IMR-90 (cell line): ENCODE results near the gene BLMH. TPM values are rescaled to one million over a fixed set of nuclear protein-coding genes. Genes with fewer than 3 reads are reported as not detected.

Source experiments
- ATAC-seq: fragments of 200-7000 bp; cut with Tn5 transposase; 2 replicates; pipeline ENCODE4 v1.9.1; 2020; ENCODE audit warnings: low read depth, mild to moderate bottlenecking, moderate library complexity
- BruUV-seq: library from RNA; stranded (reverse); fragments of 400-500 nt; replicated peaks from 2 replicates; lab custom pipeline; 2021; lab: Mats Ljungman, UMichigan
- CTCF ChIA-PET: fragments of 300-600 bp; formaldehyde crosslinking; extraction: SDS; loops from one replicate; lab custom pipeline; 2021; ENCODE audit warnings: antibody characterized with exemption; lab: Yijun Ruan, JAX
- POLR2A ChIA-PET: fragments of 300-600 bp; sonication (Branson Sonifier 250); formaldehyde crosslinking; loops from one replicate; lab custom pipeline; 2022; ENCODE audit warnings: antibody characterized with exemption; ENCODE audit not compliant: unreplicated experiment; lab: Charles Lee
- DNase-seq: peaks from one replicate; pipeline ENCODE4 v3.0.0; 2013
- H2AFZ ChIP-seq: replicated peaks from 2 replicates; pipeline ENCODE3; 2013; ENCODE audit warnings: low read length, mild to moderate bottlenecking; ENCODE audit not compliant: poor library complexity
- H2AK5ac ChIP-seq: 2 replicates; pipeline ENCODE4 v1.6.1; 2013; ENCODE audit warnings: low read depth, low read length, inconsistent platforms
- H2AK9ac ChIP-seq: replicated peaks from 2 replicates; pipeline ENCODE3; 2013; ENCODE audit warnings: mild to moderate bottlenecking, low read depth, low read length, moderate library complexity; ENCODE audit not compliant: poor library complexity
- H2BK120ac ChIP-seq: 2 replicates; pipeline ENCODE4 v1.6.1; 2013; ENCODE audit warnings: low read depth, low read length, inconsistent platforms
- H2BK15ac ChIP-seq: 3 replicates; pipeline ENCODE4 v1.6.1; 2013; ENCODE audit warnings: low read depth, low read length, inconsistent platforms
- H2BK20ac ChIP-seq: 2 replicates; pipeline ENCODE4 v1.6.1; 2013; ENCODE audit warnings: low read depth, mild to moderate bottlenecking, inconsistent platforms, low read length, moderate library complexity
- H2BK5ac ChIP-seq: 2 replicates; pipeline ENCODE4 v1.6.1; 2013; ENCODE audit warnings: mild to moderate bottlenecking, low read depth, low read length, inconsistent platforms; ENCODE audit not compliant: poor library complexity, severe bottlenecking
- H3K14ac ChIP-seq: replicated peaks from 2 replicates; pipeline ENCODE4 v1.6.1; 2013; ENCODE audit warnings: low read depth, low read length, inconsistent platforms
- H3K18ac ChIP-seq: 2 replicates; pipeline ENCODE4 v1.6.1; 2013; ENCODE audit warnings: low read depth, low read length, control low read depth
- H3K23ac ChIP-seq: 2 replicates; pipeline ENCODE4 v1.6.1; 2013; ENCODE audit warnings: low read depth, low read length, inconsistent platforms
- H3K27ac ChIP-seq: 2 replicates; pipeline ENCODE4 v1.5.1; 2013; ENCODE audit warnings: mild to moderate bottlenecking, control low read depth, low read length; ENCODE audit not compliant: insufficient read depth
- H3K27me3 ChIP-seq: 2 replicates; pipeline ENCODE4 v1.6.1; 2013; ENCODE audit warnings: low read length; ENCODE audit not compliant: control insufficient read depth, insufficient read depth
- H3K36me3 ChIP-seq: 2 replicates; pipeline ENCODE4 v1.6.1; 2013; ENCODE audit warnings: low read length, mixed read lengths; ENCODE audit not compliant: control insufficient read depth, insufficient read depth
- H3K4ac ChIP-seq: 2 replicates; pipeline ENCODE4 v1.6.1; 2013; ENCODE audit warnings: low read depth, low read length, inconsistent platforms
- H3K4me1 ChIP-seq: 2 replicates; pipeline ENCODE4 v1.6.1; 2013; ENCODE audit warnings: low read length, mixed read lengths; ENCODE audit not compliant: control insufficient read depth, insufficient read depth
- H3K4me2 ChIP-seq: 2 replicates; pipeline ENCODE4 v1.6.1; 2013; ENCODE audit warnings: low read depth, mild to moderate bottlenecking, control low read depth, low read length, moderate library complexity
- H3K4me3 ChIP-seq: 2 replicates; pipeline ENCODE4 v1.5.1; 2013; ENCODE audit warnings: low read depth, mild to moderate bottlenecking, control low read depth, low read length, moderate library complexity; ENCODE audit not compliant: insufficient read depth
- H3K56ac ChIP-seq: 2 replicates; pipeline ENCODE4 v1.6.1; 2013; ENCODE audit warnings: low read length, inconsistent platforms; ENCODE audit not compliant: insufficient read depth; ENCODE audit errors: extremely low read depth
- H3K79me1 ChIP-seq, 2 experiments: 2 replicates each; pipeline ENCODE4 v1.6.1; 2013; ENCODE audit warnings: low read length in 2 of 2, inconsistent platforms in 1 of 2, low read depth in 1 of 2
- H3K9ac ChIP-seq: 2 replicates; pipeline ENCODE4 v1.6.1; 2013; ENCODE audit warnings: low read depth, low read length, control low read depth
- H3K9me1 ChIP-seq: 2 replicates; pipeline ENCODE4 v1.6.1; 2013; ENCODE audit warnings: low read length, inconsistent platforms; ENCODE audit not compliant: insufficient read depth
- H3K9me3 ChIP-seq: 2 replicates; pipeline ENCODE4 v1.6.1; 2013; ENCODE audit warnings: low read length; ENCODE audit not compliant: control insufficient read depth, insufficient read depth
- H4K20me1 ChIP-seq: 2 replicates; pipeline ENCODE4 v1.6.1; 2013; ENCODE audit warnings: low read length, inconsistent platforms; ENCODE audit not compliant: insufficient read depth
- H4K5ac ChIP-seq: 2 replicates; pipeline ENCODE4 v1.6.1; 2013; ENCODE audit warnings: mild to moderate bottlenecking, low read depth, low read length, control low read depth
- H4K8ac ChIP-seq, 2 experiments: 2 replicates each; pipeline ENCODE4 v1.6.1; 2013; ENCODE audit warnings: low read depth in 2 of 2, low read length in 2 of 2, control low read depth in 1 of 2, inconsistent platforms in 1 of 2
- H4K91ac ChIP-seq: 2 replicates; pipeline ENCODE4 v1.6.1; 2013; ENCODE audit warnings: low read depth, low read length, inconsistent platforms; ENCODE audit not compliant: insufficient read depth
- BHLHE40 ChIP-seq: fragments of 150-350 bp; IDR thresholded peaks from 2 replicates; pipeline ENCODE4 v1.6.1; 2016; ENCODE audit warnings: mild to moderate bottlenecking, low read depth, low read length
- CEBPB ChIP-seq: IDR thresholded peaks from 2 replicates; pipeline ENCODE4 v1.6.1; 2012; ENCODE audit warnings: low read depth, low read length, improper control_type of control experiment
- CHD1 ChIP-seq: IDR thresholded peaks from 2 replicates; pipeline ENCODE4 v1.6.1; 2012; ENCODE audit warnings: low read depth, low read length, improper control_type of control experiment
- CTCF ChIP-seq: conservative IDR thresholded peaks from 2 replicates; pipeline ENCODE4 v1.5.1; 2012; ENCODE audit warnings: mild to moderate bottlenecking, low read depth, low read length, improper control_type of control experiment
- ELK1 ChIP-seq: fragments of 150-350 bp; IDR thresholded peaks from 2 replicates; pipeline ENCODE4 v1.6.1; 2016; ENCODE audit warnings: low read depth, mild to moderate bottlenecking, low read length, moderate library complexity, borderline replicate concordance
- FOS ChIP-seq: fragments of 150-350 bp; IDR thresholded peaks from 2 replicates; pipeline ENCODE4 v1.6.1; 2016; ENCODE audit warnings: low read depth, low read length
- MAFK ChIP-seq: IDR thresholded peaks from 2 replicates; pipeline ENCODE4 v1.6.1; 2012; ENCODE audit warnings: low read depth, low read length, improper control_type of control experiment
- MAZ ChIP-seq: IDR thresholded peaks from 2 replicates; pipeline ENCODE4 v1.6.1; 2012; ENCODE audit warnings: low read depth, mild to moderate bottlenecking, low read length, improper control_type of control experiment, moderate library complexity, borderline replicate concordance
- MXI1 ChIP-seq: IDR thresholded peaks from 2 replicates; pipeline ENCODE4 v1.6.1; 2012; ENCODE audit warnings: low read depth, mild to moderate bottlenecking, low read length, moderate library complexity, borderline replicate concordance
- NFE2L2 ChIP-seq: fragments of 150-350 bp; IDR thresholded peaks from 2 replicates; pipeline ENCODE4 v1.6.1; 2016; ENCODE audit warnings: low read depth, mild to moderate bottlenecking, low read length
- POLR2A ChIP-seq: IDR thresholded peaks from 2 replicates; pipeline ENCODE4 v1.6.1; 2012; ENCODE audit warnings: mild to moderate bottlenecking, low read depth, low read length
- RAD21 ChIP-seq: IDR thresholded peaks from 2 replicates; pipeline ENCODE4 v1.6.1; 2012; ENCODE audit warnings: low read length, improper control_type of control experiment
- RCOR1 ChIP-seq: IDR thresholded peaks from 2 replicates; pipeline ENCODE4 v1.6.1; 2012; ENCODE audit warnings: mild to moderate bottlenecking, low read length, improper control_type of control experiment; ENCODE audit not compliant: insufficient replicate concordance
- RFX5 ChIP-seq: IDR thresholded peaks from 2 replicates; pipeline ENCODE4 v1.8.0; 2012; ENCODE audit warnings: low read depth, mild to moderate bottlenecking, low read length, moderate library complexity
- SMC3 ChIP-seq: fragments of 150-350 bp; IDR thresholded peaks from 2 replicates; pipeline ENCODE4 v1.6.1; 2016; ENCODE audit warnings: low read depth, mild to moderate bottlenecking, antibody characterized with exemption, low read length, moderate library complexity
- USF2 ChIP-seq: fragments of 150-350 bp; IDR thresholded peaks from 2 replicates; pipeline ENCODE4 v1.6.1; 2017; ENCODE audit warnings: mild to moderate bottlenecking, antibody characterized with exemption, low read length, low read depth
- WGBS, 2 experiments: methylation state at CpG; one replicate each; pipeline versions ENCODE4 v1.1.5 to v1.1.7; 2013; ENCODE audit warnings: missing lambda C conversion rate in 2 of 2; ENCODE audit not compliant: insufficient read length in 1 of 2; ENCODE audit errors: extremely low coverage in 2 of 2; 5-methylcytosine and 5-hydroxymethylcytosine counted together
- dilution Hi-C: fragments of 300-500 bp; cut with HindIII; formaldehyde crosslinking; loops from one replicate; pipeline ENCODE4 v1.14.3; 2018; ENCODE audit warnings: low sequenced_read_pairs; ENCODE audit not compliant: unreplicated experiment
- in situ Hi-C: fragments of 300-500 bp; cut with MboI; formaldehyde crosslinking; loops from 3 replicates; pipeline ENCODE4 v1.14.3; 2019; ENCODE audit warnings: low sequenced_read_pairs, inconsistent platforms, mixed read lengths
- intact Hi-C: fragments of 100-400 bp; cut with micrococcal nuclease; formaldehyde crosslinking; loops from 2 replicates; pipeline ENCODE4 v1.10.0; 2022
- polyA plus RNA-seq, 3 experiments: library from polyadenylated mRNA; depleted of rRNA; stranded (reverse); fragments of >200 nt; gene quantifications; 2 replicates each; pipeline ENCODE4 v1.2.3, GENCODE V29; 2012; ENCODE audit warnings: low replicate concordance in 1 of 3
- total RNA-seq: library from RNA; depleted of rRNA; stranded (reverse); fragments of >200 nt; gene quantifications from 2 replicates; pipeline ENCODE4 v1.2.3, GENCODE V29; 2012

BLMH gene
- total and polyA plus RNA-seq, 2 of the 4 experiments (the other 2 are of a cell fraction) = 17.3 to 20.8 TPM

GRCh38 chr17:30226878-30227277, 64.9 kb downstream of the BLMH start:
- 0 out of 2 replicates have a peak, but pooled peaks cover 3% of the 10 kb centered on the region for H3K9me1 ChIP-seq
- no peaks in the 10 kb centered on the region for H4K20me1 ChIP-seq
- H2BK15ac ChIP-seq = no peak overlapping the region
- H2AFZ ChIP-seq = no peak overlapping the region
- 77% methylated on average over 6 of the region's 10 CpGs; no CpG with 5 or more reads in 1 of the 2 experiments for WGBS, 2 experiments
- TF ChIP-seq POLR2A (no peak), MAZ (no peak), ELK1 (no peak), RAD21 (no peak), MAFK (no peak), CHD1 (no peak), CEBPB (no peak), SMC3 (no peak), BHLHE40 (no peak), RFX5 (no peak), FOS (no peak), NFE2L2 (no peak), USF2 (no peak), RCOR1 (no peak), CTCF (no peak), MXI1 (no peak)
- in situ Hi-C loops (no loop called here), intact Hi-C loops (no loop called here), dilution Hi-C loops (no loop called here)
- no peak overlapping the region for H3K4ac ChIP-seq
- ChIA-PET CTCF (no interaction called here), POLR2A (no interaction called here)
- no peak overlapping the region for H3K23ac ChIP-seq
- H4K5ac ChIP-seq = no peak overlapping the region
- no peak overlapping the region for H2AK5ac ChIP-seq
- H3K9me3 ChIP-seq = no peaks in the 10 kb centered on the region
- H3K27ac ChIP-seq = no peak overlapping the region
- no peak overlapping the region for H3K4me3 ChIP-seq
- no peaks in the 10 kb centered on the region for H3K36me3 ChIP-seq
- no TSS peak for BruUV-seq
- H2BK5ac ChIP-seq = no peak overlapping the region
- no peak for DNase-seq
- peak overlapping the region; percentile 86 for H2AK9ac ChIP-seq
- no peak overlapping the region for H2BK120ac ChIP-seq
- H3K14ac ChIP-seq = no peak overlapping the region
- no peak overlapping the region for H3K56ac ChIP-seq
- no peak for ATAC-seq
- no peak overlapping the region for H3K18ac ChIP-seq
- H3K9ac ChIP-seq = no peak overlapping the region
- H3K4me1 ChIP-seq = no peaks in the 10 kb centered on the region; the same call in 1 of the 2 replicates
- no peak overlapping the region for H3K4me2 ChIP-seq
- H4K91ac ChIP-seq = no peak overlapping the region
- H4K8ac ChIP-seq = no peak overlapping the region
- no peaks in the 10 kb centered on the region for H3K79me1 ChIP-seq
- peaks cover 49% of the 10 kb centered on the region for H3K27me3 ChIP-seq
- H2BK20ac ChIP-seq = no peak overlapping the region
